SIG-M5 (cell line): Measurements from ENCODE around the gene ACVR1B.
A peak's percentile ranks its signal among the peaks of the same experiment; 100 is the strongest.

Experiments
- DNase-seq: peaks from one replicate; lab custom pipeline; 2025; lab: John Stamatoyannopoulos, UW

The ACVR1B gene

GRCh38 chr12:51917746-51918453, 33.6 kb upstream of the ACVR1B start:
- no peak for DNase-seq

GRCh38 chr12:51920046-51920445, 31.5 kb upstream of the ACVR1B start:
- no peak for DNase-seq

- no peak for DNase-seq
These were observed 30.3 kb upstream of the ACVR1B start for GRCh38 chr12:51921017-51921725.

GRCh38 chr12:51922146-51922545, 29.4 kb upstream of the ACVR1B start:
- DNase-seq = no peak

- peak; percentile 71 for DNase-seq
These were observed 28.6 kb upstream of the ACVR1B start for GRCh38 chr12:51922762-51923505.

- DNase-seq = no peak
These were observed 27.8 kb upstream of the ACVR1B start for GRCh38 chr12:51923506-51924365.

GRCh38 chr12:51924551-51925319, 26.8 kb upstream of the ACVR1B start:
- DNase-seq = no peak

GRCh38 chr12:51925346-51926063, 26.0 kb upstream of the ACVR1B start:
- no peak for DNase-seq

GRCh38 chr12:51926064-51926632, 25.4 kb upstream of the ACVR1B start:
- DNase-seq = no peak

- DNase-seq = no peak
These were observed 24.8 kb upstream of the ACVR1B start for GRCh38 chr12:51926718-51927117.

- DNase-seq = no peak
These were observed 19.1 kb upstream of the ACVR1B start for GRCh38 chr12:51932218-51933076.

- no peak for DNase-seq
These were observed 17.4 kb upstream of the ACVR1B start for GRCh38 chr12:51934080-51934479.

- no peak for DNase-seq
These were observed 13.6 kb upstream of the ACVR1B start for GRCh38 chr12:51937926-51938325.

- no peak for DNase-seq
These were observed 12.8 kb upstream of the ACVR1B start for GRCh38 chr12:51938726-51939125.

GRCh38 chr12:51941011-51941581, 10.4 kb upstream of the ACVR1B start:
- no peak for DNase-seq

- no peak for DNase-seq
These were observed 9.9 kb upstream of the ACVR1B start for GRCh38 chr12:51941604-51942003.

- DNase-seq = no peak
These were observed 9.4 kb upstream of the ACVR1B start for GRCh38 chr12:51942056-51942455.

- no peak for DNase-seq
These were observed 8.9 kb upstream of the ACVR1B start for GRCh38 chr12:51942501-51943000.

GRCh38 chr12:51943346-51943745, 8.2 kb upstream of the ACVR1B start:
- DNase-seq = no peak
